IPS-15b (cell line): ENCODE results near the gene SEC16B.

Source experiments
- H3K27me3 ChIP-seq: one replicate; pipeline ENCODE4 v1.6.1; 2013; ENCODE audit warnings: low read length; ENCODE audit not compliant: control insufficient read depth, insufficient read depth
- H3K36me3 ChIP-seq: one replicate; pipeline ENCODE4 v1.6.1; 2013; ENCODE audit warnings: low read length; ENCODE audit not compliant: control insufficient read depth, insufficient read depth
- H3K4me1 ChIP-seq: one replicate; pipeline ENCODE4 v1.6.1; 2013; ENCODE audit warnings: mild to moderate bottlenecking, low read length; ENCODE audit not compliant: control insufficient read depth, insufficient read depth
- H3K4me3 ChIP-seq: one replicate; pipeline ENCODE4 v1.5.1; 2013; ENCODE audit warnings: low read depth, low read length
- H3K9ac ChIP-seq: one replicate; pipeline ENCODE4 v1.6.1; 2013; ENCODE audit warnings: low read depth, mild to moderate bottlenecking, low read length
- H3K9me3 ChIP-seq: one replicate; pipeline ENCODE4 v1.6.1; 2013; ENCODE audit warnings: mild to moderate bottlenecking, low read length; ENCODE audit not compliant: control insufficient read depth, insufficient read depth

Gene SEC16B

GRCh38 chr1:177976596-177976995, 6.7 kb upstream of the SEC16B start:
- Histone ChIP-seq H3K27me3 (no peaks in the 10 kb centered on the region), H3K36me3 (no peaks in the 10 kb centered on the region), H3K4me3 (no peak overlapping the region), H3K4me1 (no peaks in the 10 kb centered on the region), H3K9me3 (no peaks in the 10 kb centered on the region), H3K9ac (no peak overlapping the region)

GRCh38 chr1:177975588-177976495, 6.0 kb upstream of the SEC16B start:
- Histone ChIP-seq H3K9me3 (no peaks in the 10 kb centered on the region), H3K27me3 (no peaks in the 10 kb centered on the region), H3K4me1 (no peaks in the 10 kb centered on the region), H3K4me3 (no peak overlapping the region), H3K9ac (no peak overlapping the region), H3K36me3 (no peaks in the 10 kb centered on the region)

- Histone ChIP-seq H3K27me3 (no peaks in the 10 kb centered on the region), H3K9ac (no peak overlapping the region), H3K4me1 (no peaks in the 10 kb centered on the region), H3K4me3 (no peak overlapping the region), H3K36me3 (no peaks in the 10 kb centered on the region), H3K9me3 (no peaks in the 10 kb centered on the region)
These were observed 3.7 kb upstream of the SEC16B start for GRCh38 chr1:177973585-177973984.

- H3K27me3 ChIP-seq: no peaks in the 10 kb centered on the region
- H3K9me3 ChIP-seq: no peaks in the 10 kb centered on the region
- no peaks in the 10 kb centered on the region for H3K36me3 ChIP-seq
- H3K4me1 ChIP-seq: no peaks in the 10 kb centered on the region
- no peak overlapping the region for H3K4me3 ChIP-seq
- H3K9ac ChIP-seq: no peak overlapping the region
These were observed 749 bp downstream of the SEC16B start for GRCh38 chr1:177969109-177969508.

- Histone ChIP-seq H3K36me3 (no peaks in the 10 kb centered on the region), H3K27me3 (no peaks in the 10 kb centered on the region), H3K4me1 (no peaks in the 10 kb centered on the region), H3K4me3 (no peak overlapping the region), H3K9ac (no peak overlapping the region), H3K9me3 (no peaks in the 10 kb centered on the region)
These were observed 3.7 kb downstream of the SEC16B start for GRCh38 chr1:177966199-177966598.

GRCh38 chr1:177965293-177965692, 4.6 kb downstream of the SEC16B start:
- Histone ChIP-seq H3K4me1 (no peaks in the 10 kb centered on the region), H3K4me3 (no peak overlapping the region), H3K9ac (no peak overlapping the region), H3K27me3 (no peaks in the 10 kb centered on the region), H3K9me3 (no peaks in the 10 kb centered on the region), H3K36me3 (no peaks in the 10 kb centered on the region)

GRCh38 chr1:177964336-177964735, 5.5 kb downstream of the SEC16B start:
- Histone ChIP-seq H3K27me3 (no peaks in the 10 kb centered on the region), H3K9ac (no peak overlapping the region)

GRCh38 chr1:177960939-177961622, 8.8 kb downstream of the SEC16B start:
- Histone ChIP-seq H3K9me3 (no peaks in the 10 kb centered on the region), H3K4me1 (peaks cover 3% of the 10 kb centered on the region), H3K4me3 (no peak overlapping the region), H3K9ac (no peak overlapping the region), H3K36me3 (no peaks in the 10 kb centered on the region), H3K27me3 (no peaks in the 10 kb centered on the region)

More at GRCh38 chr1:177964336-177964735, 5.5 kb downstream of the SEC16B start:
- Histone ChIP-seq H3K9me3 (no peaks in the 10 kb centered on the region), H3K4me1 (peaks cover 2% of the 10 kb centered on the region), H3K36me3 (no peaks in the 10 kb centered on the region), H3K4me3 (no peak overlapping the region)

- Histone ChIP-seq H3K27me3 (no peaks in the 10 kb centered on the region), H3K36me3 (no peaks in the 10 kb centered on the region), H3K4me1 (peaks cover 3% of the 10 kb centered on the region), H3K9ac (no peak overlapping the region), H3K4me3 (no peak overlapping the region), H3K9me3 (no peaks in the 10 kb centered on the region)
These were observed 9.9 kb downstream of the SEC16B start for GRCh38 chr1:177959811-177960515.

- H3K36me3 ChIP-seq: no peaks in the 10 kb centered on the region
- no peaks in the 10 kb centered on the region for H3K27me3 ChIP-seq
- no peak overlapping the region for H3K9ac ChIP-seq
- H3K4me1 ChIP-seq: peaks cover 3% of the 10 kb centered on the region
- H3K4me3 ChIP-seq: no peak overlapping the region
- no peaks in the 10 kb centered on the region for H3K9me3 ChIP-seq
These were observed 11.8 kb downstream of the SEC16B start for GRCh38 chr1:177958092-177958491.

- Histone ChIP-seq H3K4me3 (no peak overlapping the region), H3K27me3 (no peaks in the 10 kb centered on the region), H3K9me3 (no peaks in the 10 kb centered on the region), H3K4me1 (no peaks in the 10 kb centered on the region), H3K36me3 (no peaks in the 10 kb centered on the region), H3K9ac (no peak overlapping the region)
These were observed 15.8 kb downstream of the SEC16B start for GRCh38 chr1:177954076-177954475.
